Effector memory CD8-positive, alpha-beta T cell (primary cell): ENCODE results near the gene PARP12.
"Not testable (repeated sequence)": the region's sequence is repeated elsewhere in the genome, so short reads cannot be mapped to it uniquely, and the experiment has no call there.

Source experiments
- ATAC-seq: fragments of 150-1000 bp; cut with Tn5 transposase; replicated peaks from 2 replicates; pipeline ENCODE4 v1.10.0; 2021; ENCODE audit warnings: mild to moderate bottlenecking, moderate library complexity
- DNase-seq, 3 experiments: peaks; one replicate each; pipeline ENCODE4 v3.0.0; 2021
- H3K27ac Mint-ChIP-seq, 2 donors: one replicate each; pipeline ENCODE4 v1.8.0; 2022; ENCODE audit warnings: mild to moderate bottlenecking in 2 of 2, mixed read lengths in 2 of 2, moderate library complexity in 2 of 2
- H3K27me3 Mint-ChIP-seq, 2 donors: one replicate each; pipeline ENCODE4 v1.8.0; 2022; ENCODE audit warnings: mixed read lengths in 2 of 2
- H3K36me3 Mint-ChIP-seq: one replicate; pipeline ENCODE4 v1.8.0; 2022; ENCODE audit warnings: mild to moderate bottlenecking, moderate library complexity, mixed read lengths; ENCODE audit not compliant: insufficient read depth
- H3K4me1 Mint-ChIP-seq, 2 donors: one replicate each; pipeline ENCODE4 v1.8.0; 2022; ENCODE audit warnings: low read depth in 2 of 2, mixed read lengths in 2 of 2
- H3K4me3 Mint-ChIP-seq, 2 donors: one replicate each; pipeline ENCODE4 v1.8.0; 2022; ENCODE audit warnings: mild to moderate bottlenecking in 2 of 2, mixed read lengths in 2 of 2, moderate library complexity in 2 of 2
- H3K9me3 Mint-ChIP-seq, 2 donors: one replicate each; pipeline ENCODE4 v1.8.0; 2022; ENCODE audit warnings: mixed read lengths in 2 of 2
- total RNA-seq, 9 experiments: gene quantifications; one replicate each; lab custom pipeline; 2026; lab: John Stamatoyannopoulos, UW

PARP12 gene
- total RNA-seq = 28.3 to 141 (median 94.5) reads per million in 9 experiments

GRCh38 chr7:140062528-140063299 is at the start of gene PARP12:
TSS of gene PARP12 (minus strand) at chr7:140062951. CDS start at chr7:140062847, 104 bp downstream.
- peak; percentile 80 to 83 (median 82) for DNase-seq
- Mint-ChIP-seq H3K36me3 (peaks cover 11% of the 10 kb centered on the region), H3K4me1 (peaks cover 36 to 53% of the 10 kb centered on the region in 2 donors), H3K9me3 (peaks cover 12% of the 10 kb centered on the region in 2 donors), H3K27ac (peak within 1 kb of the TSS; percentile 91 to 93), H3K4me3 (peak within 1 kb of the TSS; percentile 88 to 91), H3K27me3 (peaks cover 0 to 6% of the 10 kb centered on the region in 2 donors)
- ATAC-seq = peak; percentile 82

- H3K27ac Mint-ChIP-seq = peak overlapping the region in 1 of 2 donors; percentile 44
- not testable (repeated sequence) for H3K4me3 Mint-ChIP-seq, H3K27me3 Mint-ChIP-seq, H3K9me3 Mint-ChIP-seq, DNase-seq, ATAC-seq
- H3K4me1 Mint-ChIP-seq = peaks cover 1 to 10% of the 10 kb centered on the region in 2 donors
- H3K36me3 Mint-ChIP-seq = peaks cover 41% of the 10 kb centered on the region
These were observed 46.0 kb upstream of the PARP12 start for GRCh38 chr7:140108777-140109176.

GRCh38 chr7:140096459-140096858 is 33.7 kb upstream of the PARP12 start:
- no peak for ATAC-seq
- no peak for DNase-seq
- peaks cover 0 to 2% of the 10 kb centered on the region in 2 donors for H3K4me1 Mint-ChIP-seq
- H3K9me3 Mint-ChIP-seq = no peaks in the 10 kb centered on the region
- peaks cover 83% of the 10 kb centered on the region for H3K36me3 Mint-ChIP-seq
- H3K27ac Mint-ChIP-seq = no peak overlapping the region
- H3K4me3 Mint-ChIP-seq = no peak overlapping the region
- H3K27me3 Mint-ChIP-seq = no peaks in the 10 kb centered on the region

DNA sequence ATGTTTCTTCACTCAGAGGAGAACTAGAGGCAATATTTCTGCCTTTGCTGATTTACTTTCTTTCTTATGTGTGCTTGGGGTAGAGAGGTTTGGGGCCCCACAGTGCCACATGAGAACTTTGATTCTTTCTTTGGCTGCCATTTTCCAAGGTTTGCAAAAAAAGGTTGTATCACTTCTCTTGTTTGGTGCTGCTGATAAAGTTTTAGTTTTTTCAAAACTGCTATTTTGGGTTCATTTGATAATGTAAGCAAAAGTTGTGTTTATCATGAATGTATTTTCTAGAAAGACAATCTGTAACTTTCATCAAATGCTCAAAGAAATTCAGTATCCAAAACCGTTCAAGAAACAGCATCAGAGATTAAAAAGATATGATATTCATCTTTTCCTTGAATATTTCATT is 30.6 kb upstream of the PARP12 start:
- Mint-ChIP-seq H3K4me1 (no peaks in the 10 kb centered on the region), H3K27ac (no peak overlapping the region), H3K27me3 (no peaks in the 10 kb centered on the region), H3K9me3 (no peaks in the 10 kb centered on the region), H3K4me3 (no peak overlapping the region), H3K36me3 (peaks cover 67% of the 10 kb centered on the region)
- DNase-seq = no peak
- ATAC-seq = no peak

GRCh38 chr7:140085447-140085846 is 22.7 kb upstream of the PARP12 start:
- ATAC-seq (peak; percentile 45), DNase-seq (no peak)
- no peaks in the 10 kb centered on the region for H3K9me3 Mint-ChIP-seq
- peak overlapping the region; percentile 45 to 70 for H3K27ac Mint-ChIP-seq
- no peaks in the 10 kb centered on the region for H3K27me3 Mint-ChIP-seq
- H3K4me3 Mint-ChIP-seq = peak overlapping the region; percentile 64 to 68
- H3K36me3 Mint-ChIP-seq = peaks cover 3% of the 10 kb centered on the region
- peaks cover 23 to 35% of the 10 kb centered on the region in 2 donors for H3K4me1 Mint-ChIP-seq

DNA sequence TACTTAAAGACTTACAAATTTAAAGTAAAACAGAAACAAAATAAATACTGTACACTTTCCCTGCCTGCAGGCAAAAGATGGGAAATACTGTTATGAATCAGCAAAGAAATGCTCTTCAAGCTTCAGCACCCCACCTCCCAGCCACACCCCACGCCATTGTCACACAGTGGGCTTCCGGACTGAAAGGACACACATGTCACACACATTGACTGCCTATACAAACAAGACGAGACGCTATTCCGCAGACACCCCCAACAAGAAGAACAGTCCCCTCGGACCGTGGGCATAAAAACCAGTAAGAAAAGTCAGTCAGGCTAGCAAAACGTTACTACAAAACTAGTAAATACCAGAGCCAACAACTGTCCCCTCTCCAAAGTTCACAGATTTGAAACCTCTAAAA is 22.2 kb upstream of the PARP12 start:
- peak overlapping the region; percentile 45 to 70 for H3K27ac Mint-ChIP-seq
- H3K36me3 Mint-ChIP-seq = peaks cover 3% of the 10 kb centered on the region
- DNase-seq (peak in 2 of 3 experiments; percentile 23 to 31), ATAC-seq (peak; percentile 81)
- H3K4me1 Mint-ChIP-seq = peaks cover 23 to 35% of the 10 kb centered on the region in 2 donors
- peak overlapping the region; percentile 64 to 68 for H3K4me3 Mint-ChIP-seq
- no peaks in the 10 kb centered on the region for H3K9me3 Mint-ChIP-seq
- no peaks in the 10 kb centered on the region for H3K27me3 Mint-ChIP-seq

DNA sequence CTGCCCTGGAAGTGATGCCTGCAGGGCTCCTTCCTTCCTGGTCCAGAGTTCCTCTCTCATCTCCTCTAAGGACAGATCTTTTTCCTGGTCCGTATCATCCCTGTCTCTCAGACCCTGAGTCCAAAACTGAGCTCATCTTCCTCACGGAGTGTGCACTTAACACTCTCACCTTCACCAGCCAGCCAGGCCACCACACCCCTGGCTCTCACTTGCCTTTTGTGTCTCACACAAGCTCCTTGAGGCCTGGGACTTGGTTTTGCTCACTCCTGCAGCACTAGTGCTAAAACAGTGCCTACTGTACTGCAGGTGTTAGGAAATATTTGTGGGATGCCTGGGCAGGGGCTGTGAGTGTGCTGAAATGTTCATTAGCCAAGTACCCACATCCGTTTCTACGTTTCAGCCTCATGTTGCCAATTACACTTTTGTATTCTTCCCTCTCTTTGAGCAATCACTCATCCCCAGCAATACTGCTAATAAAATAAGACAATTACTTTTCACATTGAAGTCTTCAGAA is 21.4 kb upstream of the PARP12 start:
- Mint-ChIP-seq H3K27me3 (no peaks in the 10 kb centered on the region), H3K36me3 (peaks cover 3% of the 10 kb centered on the region), H3K27ac (peak overlapping the region; percentile 45 to 83), H3K9me3 (no peaks in the 10 kb centered on the region), H3K4me3 (peak overlapping the region; percentile 62 to 68), H3K4me1 (peaks cover 23 to 35% of the 10 kb centered on the region in 2 donors)
- ATAC-seq = peak; percentile 66
- DNase-seq = peak in 1 of 3 experiments; percentile 21

GRCh38 chr7:140082770-140083169 is 20.0 kb upstream of the PARP12 start:
- ATAC-seq = no peak
- DNase-seq = no peak
- peaks cover 3% of the 10 kb centered on the region for H3K36me3 Mint-ChIP-seq
- peak overlapping the region in 1 of 2 donors; percentile 19 for H3K4me3 Mint-ChIP-seq
- no peaks in the 10 kb centered on the region for H3K27me3 Mint-ChIP-seq
- peaks cover 25 to 35% of the 10 kb centered on the region in 2 donors for H3K4me1 Mint-ChIP-seq
- no peaks in the 10 kb centered on the region for H3K9me3 Mint-ChIP-seq
- peak overlapping the region in 1 of 2 donors; percentile 88 for H3K27ac Mint-ChIP-seq

GRCh38 chr7:140081774-140082425 is 19.1 kb upstream of the PARP12 start:
- peaks cover 25 to 35% of the 10 kb centered on the region in 2 donors for H3K4me1 Mint-ChIP-seq
- no peak overlapping the region for H3K4me3 Mint-ChIP-seq
- no peak for ATAC-seq
- no peak for DNase-seq
- no peaks in the 10 kb centered on the region for H3K9me3 Mint-ChIP-seq
- peak overlapping the region in 1 of 2 donors; percentile 88 for H3K27ac Mint-ChIP-seq
- H3K36me3 Mint-ChIP-seq = peaks cover 3% of the 10 kb centered on the region
- no peaks in the 10 kb centered on the region for H3K27me3 Mint-ChIP-seq

DNA sequence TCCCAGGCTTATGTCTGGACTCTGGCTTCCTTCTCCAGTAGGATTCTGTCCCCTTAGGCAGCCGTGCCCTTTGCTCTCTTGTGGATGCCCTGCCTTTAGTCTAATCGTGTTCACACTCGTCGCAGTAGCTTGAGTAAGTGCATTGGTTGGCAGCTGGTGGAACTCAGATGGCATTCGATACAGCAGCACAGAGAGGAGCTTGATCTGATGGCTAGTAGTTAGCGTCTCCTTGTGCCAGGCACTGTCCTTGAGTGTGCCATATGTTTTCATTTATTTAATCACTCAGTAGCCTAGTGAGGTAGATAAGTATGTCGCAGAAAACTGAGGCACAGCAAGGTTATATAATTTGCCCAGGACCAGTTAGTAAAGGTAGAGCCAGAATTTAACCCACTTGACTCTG is 18.2 kb upstream of the PARP12 start:
- Mint-ChIP-seq H3K36me3 (peaks cover 3% of the 10 kb centered on the region), H3K9me3 (no peaks in the 10 kb centered on the region), H3K27me3 (no peaks in the 10 kb centered on the region), H3K27ac (peak overlapping the region in 1 of 2 donors; percentile 39), H3K4me3 (no peak overlapping the region), H3K4me1 (peaks cover 23 to 32% of the 10 kb centered on the region in 2 donors)
- DNase-seq = no peak
- no peak for ATAC-seq

- ATAC-seq (no peak), DNase-seq (no peak)
- H3K9me3 Mint-ChIP-seq = no peaks in the 10 kb centered on the region
- H3K36me3 Mint-ChIP-seq = peaks cover 3% of the 10 kb centered on the region
- peak overlapping the region in 1 of 2 donors; percentile 6 for H3K4me3 Mint-ChIP-seq
- peak overlapping the region in 1 of 2 donors; percentile 38 for H3K27ac Mint-ChIP-seq
- H3K27me3 Mint-ChIP-seq = peaks cover 0 to 9% of the 10 kb centered on the region in 2 donors
- peaks cover 13 to 19% of the 10 kb centered on the region in 2 donors for H3K4me1 Mint-ChIP-seq
These were observed 16.4 kb upstream of the PARP12 start for GRCh38 chr7:140079121-140079536.

DNA sequence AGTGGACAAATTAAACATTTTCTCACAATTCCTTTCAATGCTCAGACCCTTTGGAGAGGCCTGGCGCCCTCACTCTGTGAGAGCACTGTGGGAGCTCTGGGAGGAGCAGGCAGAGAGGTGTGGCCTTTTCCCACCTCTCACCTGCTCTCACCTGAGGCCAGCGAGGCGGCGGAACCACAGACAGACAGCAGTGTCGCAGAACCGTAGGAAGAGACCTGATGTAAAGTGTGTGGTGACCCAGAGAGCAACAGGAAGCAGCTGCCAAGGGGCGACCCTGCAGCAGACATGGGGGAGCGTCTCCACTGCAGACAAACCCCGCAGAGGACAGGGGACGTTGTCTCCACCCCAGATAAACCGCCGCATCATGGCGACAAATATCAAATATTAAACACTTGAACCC is 15.6 kb upstream of the PARP12 start:
- ATAC-seq (no peak), DNase-seq (no peak)
- Mint-ChIP-seq H3K4me3 (peak overlapping the region; percentile 6 to 59), H3K27ac (no peak overlapping the region), H3K27me3 (peaks cover 0 to 9% of the 10 kb centered on the region in 2 donors), H3K9me3 (no peaks in the 10 kb centered on the region), H3K4me1 (peaks cover 6 to 12% of the 10 kb centered on the region in 2 donors), H3K36me3 (peaks cover 3% of the 10 kb centered on the region)

DNA sequence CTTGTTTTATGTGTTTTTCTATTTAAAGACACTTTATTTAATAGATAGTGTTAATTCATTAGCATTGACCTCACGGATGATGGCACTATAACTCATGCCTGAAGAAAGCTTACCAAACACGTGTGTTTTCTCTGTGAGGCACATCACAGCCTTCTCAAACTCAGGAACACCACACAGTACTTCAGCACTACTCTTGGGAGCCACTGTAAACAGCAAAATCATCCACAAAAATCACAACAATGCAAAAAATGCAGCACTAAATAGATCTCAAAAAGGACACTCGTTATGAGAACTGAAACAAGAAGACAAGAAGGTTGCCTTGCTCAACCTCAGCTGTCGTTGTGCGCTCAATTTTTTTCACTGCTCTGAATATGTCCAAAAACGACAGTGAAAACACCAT is 12.0 kb upstream of the PARP12 start:
- DNase-seq (no peak), ATAC-seq (no peak)
- no peaks in the 10 kb centered on the region for H3K36me3 Mint-ChIP-seq
- peaks cover 0 to 2% of the 10 kb centered on the region in 2 donors for H3K4me1 Mint-ChIP-seq
- no peak overlapping the region for H3K27ac Mint-ChIP-seq
- peaks cover 0 to 9% of the 10 kb centered on the region in 2 donors for H3K27me3 Mint-ChIP-seq
- H3K9me3 Mint-ChIP-seq = peaks cover 2 to 7% of the 10 kb centered on the region in 2 donors
- H3K4me3 Mint-ChIP-seq = no peak overlapping the region
